HepG2 (cell line): ENCODE results near the gene PIP5KL1. TPM values are rescaled to one million over a fixed set of nuclear protein-coding genes. Genes with fewer than 3 reads are reported as not detected.
A peak's percentile ranks its signal among the peaks of the same experiment; 100 is the strongest.

ENCODE experiments used
- ARNT2 ChIP-seq: sonication (generic); formaldehyde crosslinking; IDR thresholded peaks from 2 replicates; pipeline ENCODE4 v1.8.0; 2022; ENCODE audit warnings: mild to moderate bottlenecking, low read depth, missing genetic modification reagents, moderate library complexity
- FOXO4 ChIP-seq: sonication (generic); formaldehyde crosslinking; conservative IDR thresholded peaks from 2 replicates; pipeline ENCODE4 v1.8.1; 2023; ENCODE audit warnings: missing genetic modification reagents
- FOXP4 ChIP-seq: sonication (generic); formaldehyde crosslinking; IDR thresholded peaks from 2 replicates; pipeline ENCODE4 v1.4.0; 2020; ENCODE audit warnings: missing genetic modification reagents
- GATAD2A ChIP-seq: IDR thresholded peaks from 2 replicates; pipeline ENCODE4 v1.6.1; 2016
- HIVEP1 ChIP-seq: sonication (generic); formaldehyde crosslinking; IDR thresholded peaks from 2 replicates; pipeline ENCODE4 v1.4.0; 2020; ENCODE audit warnings: mild to moderate bottlenecking, missing genetic modification reagents
- HMG20B ChIP-seq: conservative IDR thresholded peaks from 2 replicates; pipeline ENCODE4 v1.6.1; 2016; ENCODE audit warnings: missing genetic modification reagents, missing compliant biosample characterization
- HNF1A ChIP-seq, 2 experiments: sonication (generic) in 1 of 2; formaldehyde crosslinking in 1 of 2; IDR thresholded peaks; 2 replicates each; pipeline versions ENCODE4 v1.4.0 to v1.6.1; 2016 to 2020; ENCODE audit warnings: borderline replicate concordance in 1 of 2, low read depth in 1 of 2, mild to moderate bottlenecking in 1 of 2, missing genetic modification reagents in 1 of 2
- KDM4B ChIP-seq: sonication (generic); formaldehyde crosslinking; IDR thresholded peaks from 2 replicates; pipeline ENCODE4 v1.4.0; 2020; ENCODE audit warnings: missing genetic modification reagents
- KLF12 ChIP-seq: sonication (generic); formaldehyde crosslinking; IDR thresholded peaks from 2 replicates; pipeline ENCODE4 v1.4.0; 2020; ENCODE audit warnings: missing genetic modification reagents, borderline replicate concordance
- KLF16 ChIP-seq, 2 experiments: sonication (generic) in 1 of 2; formaldehyde crosslinking in 1 of 2; IDR thresholded peaks; 2 replicates each; pipeline versions ENCODE4 v1.6.1 to v1.8.0; 2016 to 2023; ENCODE audit warnings: missing genetic modification reagents in 2 of 2, missing compliant biosample characterization in 1 of 2
- SNAI1 ChIP-seq: sonication (generic); formaldehyde crosslinking; IDR thresholded peaks from 2 replicates; pipeline ENCODE4 v1.5.0; 2020; ENCODE audit warnings: mild to moderate bottlenecking, missing genetic modification reagents, borderline replicate concordance
- WIZ ChIP-seq: sonication (generic); formaldehyde crosslinking; IDR thresholded peaks from 2 replicates; pipeline ENCODE4 v1.5.1; 2020; ENCODE audit warnings: mild to moderate bottlenecking, missing genetic modification reagents
- ZBTB14 ChIP-seq: sonication (generic); formaldehyde crosslinking; IDR thresholded peaks from 2 replicates; pipeline ENCODE4 v1.4.0; 2020; ENCODE audit warnings: missing genetic modification reagents
- ZBTB21 ChIP-seq: sonication (generic); formaldehyde crosslinking; IDR thresholded peaks from 2 replicates; pipeline ENCODE4 v1.4.0; 2020; ENCODE audit warnings: missing genetic modification reagents
- ZNF335 ChIP-seq: sonication (generic); formaldehyde crosslinking; IDR thresholded peaks from 2 replicates; pipeline ENCODE4 v1.4.0; 2020; ENCODE audit warnings: missing genetic modification reagents
- ZNF33A ChIP-seq: sonication (generic); formaldehyde crosslinking; IDR thresholded peaks from 2 replicates; pipeline ENCODE4 v1.5.1; 2020; ENCODE audit warnings: missing genetic modification reagents, mild to moderate bottlenecking, moderate library complexity, borderline replicate concordance
- ZNF484 ChIP-seq: sonication (generic); formaldehyde crosslinking; IDR thresholded peaks from 2 replicates; pipeline ENCODE4 v1.5.1; 2020; ENCODE audit warnings: mild to moderate bottlenecking, low read depth, missing genetic modification reagents, borderline replicate concordance
- ZNF614 ChIP-seq: IDR thresholded peaks from 2 replicates; pipeline ENCODE4 v1.6.1; 2018; ENCODE audit warnings: missing biosample characterization, missing genetic modification reagents, inconsistent platforms, borderline replicate concordance
- polyA plus RNA-seq, 8 experiments: library from polyadenylated mRNA; depleted of rRNA in 3 of 8; stranded (reverse) in 7 of 8; unstranded in 1 of 8; fragments of >200 nt; fragmentation: Illumina TruSeq in 4 of 8; extraction: Trizol in 4 of 8; gene quantifications; 2 replicates each; pipeline versions ENCODE4 v1.2.1 to v1.2.3, GENCODE V29; 2011 to 2016; ENCODE audit warnings: low read depth in 4 of 8, missing spikeins in 1 of 8, mixed read lengths in 1 of 8; ENCODE audit not compliant: insufficient read depth in 1 of 8
- total RNA-seq, 5 experiments: library from RNA; depleted of rRNA; stranded (reverse); fragments of >200 nt; fragmentation: Illumina TruSeq; extraction: Trizol; gene quantifications; 2 replicates each; pipeline ENCODE4 v1.2.3, GENCODE V29; 2016; ENCODE audit warnings: low read depth in 1 of 5

Gene PIP5KL1
- total and polyA plus RNA-seq, 2 of the 13 experiments (the other 11 are each of a cell fraction or from before 2014, with no cell fraction given) = 0.20 to 0.49 TPM

GRCh38 chr9:127903557-127904475 is 26.8 kb downstream of the PIP5KL1 start (continued):
- TF ChIP-seq HNF1A (IDR thresholded peaks at IDR 0.05; ENCODE audit: low read depth) (no peak), HNF1A (CRISPR knock-in tag; IDR thresholded peaks at IDR 0.05; ENCODE audit: borderline replicate concordance) (peak; percentile 44; the same call in 1 of the 2 replicates), ZBTB21 (no peak), ZNF614 (peak; percentile 66; the same call in 1 of the 2 replicates), ZBTB14 (CRISPR knock-in tag) (no peak), GATAD2A (CRISPR knock-in tag) (peak; percentile 82), FOXP4 (CRISPR knock-in tag) (peak; percentile 73; the same call in 1 of the 2 replicates), KDM4B (CRISPR knock-in tag) (no peak), ZNF33A (CRISPR knock-in tag) (no peak), FOXO4 (CRISPR knock-in tag) (0 out of 2 replicates have a peak, but pooled peaks have one; percentile 72), KLF12 (CRISPR knock-in tag) (peak; percentile 77; the same call in 1 of the 2 replicates), ZNF335 (CRISPR knock-in tag) (peak; percentile 49; the same call in 1 of the 2 replicates), HMG20B (CRISPR knock-in tag) (0 out of 2 replicates have a peak, but pooled peaks have one; percentile 54), ZNF484 (CRISPR knock-in tag) (no peak), SNAI1 (0 out of 2 replicates have a peak, but pooled peaks have one; percentile 1), KLF16 (CRISPR knock-in tag; IDR thresholded peaks at IDR 0.05) (peak in 1 of 2 experiments; percentile 67; a peak in 1 of 4 replicates), WIZ (CRISPR knock-in tag) (0 out of 2 replicates have a peak, but pooled peaks have one; percentile 28), HIVEP1 (0 out of 2 replicates have a peak, but pooled peaks have one; percentile 56), ARNT2 (CRISPR knock-in tag) (0 out of 2 replicates have a peak, but pooled peaks have one; percentile 14)
